Fibroblast of pulmonary artery (primary cell): ENCODE results near the gene ITSN1.
A peak's percentile ranks its signal among the peaks of the same experiment; 100 is the strongest.
"Not testable (repeated sequence)": the region's sequence is repeated elsewhere in the genome, so short reads cannot be mapped to it uniquely, and the experiment has no call there.

Experiments used
- DNase-seq: peaks from one replicate; pipeline ENCODE4 v3.0.0-alpha.2; 2010; ENCODE audit warnings: low read depth
- H3K4me3 ChIP-seq: replicated peaks from 2 replicates; pipeline ENCODE4 v1.5.1; 2011; ENCODE audit warnings: low read depth, mild to moderate bottlenecking, control low read depth, low read length, moderate library complexity
- TF ChIP-seq, protein P1 (sequence below): IDR thresholded peaks from 2 replicates; pipeline ENCODE4 v1.5.1; 2011; ENCODE audit warnings: mild to moderate bottlenecking, control low read depth, low read length, inconsistent platforms; ENCODE audit errors: missing control alignments

Gene ITSN1

GRCh38 chr21:33775100-33775828, 133.0 kb downstream of the ITSN1 start:
- H3K4me3 ChIP-seq, result no peak overlapping the region
- no peak for DNase-seq
- TF ChIP-seq, protein P1, sequence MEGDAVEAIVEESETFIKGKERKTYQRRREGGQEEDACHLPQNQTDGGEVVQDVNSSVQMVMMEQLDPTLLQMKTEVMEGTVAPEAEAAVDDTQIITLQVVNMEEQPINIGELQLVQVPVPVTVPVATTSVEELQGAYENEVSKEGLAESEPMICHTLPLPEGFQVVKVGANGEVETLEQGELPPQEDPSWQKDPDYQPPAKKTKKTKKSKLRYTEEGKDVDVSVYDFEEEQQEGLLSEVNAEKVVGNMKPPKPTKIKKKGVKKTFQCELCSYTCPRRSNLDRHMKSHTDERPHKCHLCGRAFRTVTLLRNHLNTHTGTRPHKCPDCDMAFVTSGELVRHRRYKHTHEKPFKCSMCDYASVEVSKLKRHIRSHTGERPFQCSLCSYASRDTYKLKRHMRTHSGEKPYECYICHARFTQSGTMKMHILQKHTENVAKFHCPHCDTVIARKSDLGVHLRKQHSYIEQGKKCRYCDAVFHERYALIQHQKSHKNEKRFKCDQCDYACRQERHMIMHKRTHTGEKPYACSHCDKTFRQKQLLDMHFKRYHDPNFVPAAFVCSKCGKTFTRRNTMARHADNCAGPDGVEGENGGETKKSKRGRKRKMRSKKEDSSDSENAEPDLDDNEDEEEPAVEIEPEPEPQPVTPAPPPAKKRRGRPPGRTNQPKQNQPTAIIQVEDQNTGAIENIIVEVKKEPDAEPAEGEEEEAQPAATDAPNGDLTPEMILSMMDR, result no peak

- TF ChIP-seq, protein P1, result no peak
- DNase-seq, result peak; percentile 40
- H3K4me3 ChIP-seq, result no peak overlapping the region
Observed at GRCh38 chr21:33780631-33781030, 138.3 kb downstream of the ITSN1 start.

DNA sequence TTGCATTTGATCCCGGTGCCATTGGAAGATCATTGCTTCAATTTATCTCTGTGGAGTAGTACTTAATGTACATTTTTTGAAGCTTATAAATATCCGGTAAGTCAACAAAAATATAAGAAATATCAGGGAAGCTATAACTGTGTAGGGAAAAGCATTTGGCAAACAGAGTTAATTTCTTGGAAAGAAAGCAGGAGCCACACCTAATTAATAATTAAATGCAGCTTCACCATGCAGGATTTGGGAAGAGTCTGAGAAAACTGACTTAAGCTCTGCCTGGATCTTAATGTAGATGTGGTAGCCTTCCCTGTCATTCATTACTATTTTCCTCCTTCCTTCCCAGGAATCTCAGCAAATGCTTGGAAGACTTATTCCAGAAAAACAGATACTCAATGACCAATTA, 138.8 kb downstream of the ITSN1 start:
- TF ChIP-seq, protein P1, result no peak
- no peak for DNase-seq

DNA sequence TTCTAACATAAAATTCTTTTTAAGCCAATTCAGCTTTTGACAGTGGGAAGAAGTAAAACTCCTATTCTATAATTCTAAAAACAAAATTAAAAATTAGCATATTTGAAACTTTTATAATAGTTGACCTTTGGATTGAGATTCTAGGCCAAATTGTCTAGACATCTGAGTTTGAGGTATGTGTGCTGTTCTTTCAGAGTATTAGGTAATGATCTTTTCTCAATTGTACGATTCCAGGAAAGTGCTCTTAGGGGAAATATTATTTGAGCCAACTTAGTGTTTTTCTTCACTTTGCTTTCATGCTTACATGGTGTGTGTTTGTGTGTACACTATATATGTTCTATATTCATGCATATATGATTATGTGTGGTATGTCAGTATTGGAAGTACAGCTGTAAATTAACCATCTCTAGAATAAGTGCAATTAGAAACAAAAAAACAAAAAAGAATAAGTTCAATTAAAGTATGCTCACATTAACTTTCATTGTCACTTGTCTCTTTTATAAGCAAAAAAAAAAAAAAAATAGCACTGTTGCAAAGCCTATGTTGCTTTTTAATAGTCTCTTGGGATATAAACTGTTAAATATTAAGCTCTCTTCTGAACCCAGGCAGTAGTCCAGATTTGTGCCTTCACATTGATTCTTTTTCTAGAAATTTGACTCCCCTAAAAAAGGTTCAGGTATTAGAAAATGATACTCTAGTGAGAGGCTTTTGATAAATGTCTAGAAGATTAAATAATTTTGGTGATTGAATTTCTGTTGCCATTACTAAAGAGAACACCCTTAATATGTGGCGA, 141.1 kb downstream of the ITSN1 start:
- no peak overlapping the region for H3K4me3 ChIP-seq
- TF ChIP-seq, protein P1, result no peak
- no peak for DNase-seq

More for the DNA sequence above, 138.8 kb downstream of the ITSN1 start:
- no peak overlapping the region for H3K4me3 ChIP-seq

GRCh38 chr21:33787431-33787830, 145.1 kb downstream of the ITSN1 start:
- TF ChIP-seq, protein P1, result no peak
- no peak overlapping the region for H3K4me3 ChIP-seq
- DNase-seq, result no peak

GRCh38 chr21:33788438-33788837, 146.1 kb downstream of the ITSN1 start:
- H3K4me3 ChIP-seq, DNase-seq: not testable (repeated sequence)

DNA sequence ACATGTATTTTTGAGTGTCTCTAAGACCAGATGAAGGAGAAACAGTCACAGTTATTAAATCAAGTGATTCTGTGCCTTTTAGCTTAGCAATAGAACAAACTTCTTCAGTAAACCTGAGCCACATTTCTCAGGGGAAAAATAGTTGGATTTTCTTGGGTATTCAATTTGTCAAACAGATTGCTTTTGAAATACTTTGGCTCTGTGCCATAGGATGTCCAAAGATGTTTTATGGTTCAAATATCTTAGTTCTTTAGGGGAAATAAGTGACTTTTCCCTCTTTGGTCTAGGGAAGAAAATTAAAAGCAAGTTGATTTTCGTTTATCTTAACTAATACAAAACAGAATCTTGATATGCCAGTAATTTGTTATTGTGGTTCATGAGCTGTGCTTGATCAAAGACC, 147.4 kb downstream of the ITSN1 start:
- peak; percentile 72 for DNase-seq
- no peak overlapping the region for H3K4me3 ChIP-seq
- TF ChIP-seq, protein P1, result no peak
